NB4 (cell line): ENCODE data around the gene PGM3.

Source experiments
- DNase-seq: peaks from one replicate; pipeline ENCODE4 v3.0.0; 2010; ENCODE audit warnings: low read depth
- H3K4me3 ChIP-seq: one replicate; pipeline ENCODE4 v1.5.1; 2011; ENCODE audit warnings: mild to moderate bottlenecking, low read depth, low read length, moderate library complexity
- MYC ChIP-seq: IDR thresholded peaks from 2 replicates; pipeline ENCODE4 v1.6.1; 2011; ENCODE audit warnings: low read depth, low read length
- POLR2A ChIP-seq: IDR thresholded peaks from 2 replicates; pipeline ENCODE4 v1.6.1; 2011; ENCODE audit warnings: mild to moderate bottlenecking; ENCODE audit not compliant: insufficient read length; ENCODE audit errors: extremely low read depth
- TF ChIP-seq, protein P1 (sequence below): IDR thresholded peaks from 2 replicates; pipeline ENCODE4 v1.6.1; 2011; ENCODE audit warnings: low read depth, low read length
- TF ChIP-seq, protein P2 (sequence below): IDR thresholded peaks from one replicate; pipeline ENCODE4 v1.5.1; 2012; ENCODE audit warnings: low read depth, low read length

Gene PGM3

DNA sequence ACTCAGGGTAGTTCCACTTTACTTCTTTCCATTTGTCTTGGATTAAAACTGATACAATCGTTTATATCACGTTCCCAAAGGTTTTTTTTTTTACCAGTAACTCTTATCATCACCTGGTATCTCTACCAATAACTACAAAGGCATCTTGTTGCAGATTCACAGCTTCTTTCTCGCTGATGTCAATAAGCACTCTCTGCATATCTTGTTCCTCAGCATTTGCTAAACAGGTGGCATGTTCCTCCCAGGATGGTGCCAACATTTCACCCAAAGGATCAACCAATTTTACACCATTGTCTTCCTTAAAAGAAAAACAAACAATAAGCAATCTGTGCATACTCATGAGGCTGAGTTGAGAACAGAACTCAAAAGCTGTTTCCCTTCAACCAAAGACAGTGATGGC, 4.6 kb downstream of the PGM3 start:
- TF ChIP-seq, protein P1, sequence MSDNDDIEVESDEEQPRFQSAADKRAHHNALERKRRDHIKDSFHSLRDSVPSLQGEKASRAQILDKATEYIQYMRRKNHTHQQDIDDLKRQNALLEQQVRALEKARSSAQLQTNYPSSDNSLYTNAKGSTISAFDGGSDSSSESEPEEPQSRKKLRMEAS, result no peak
- TF ChIP-seq, protein P2, sequence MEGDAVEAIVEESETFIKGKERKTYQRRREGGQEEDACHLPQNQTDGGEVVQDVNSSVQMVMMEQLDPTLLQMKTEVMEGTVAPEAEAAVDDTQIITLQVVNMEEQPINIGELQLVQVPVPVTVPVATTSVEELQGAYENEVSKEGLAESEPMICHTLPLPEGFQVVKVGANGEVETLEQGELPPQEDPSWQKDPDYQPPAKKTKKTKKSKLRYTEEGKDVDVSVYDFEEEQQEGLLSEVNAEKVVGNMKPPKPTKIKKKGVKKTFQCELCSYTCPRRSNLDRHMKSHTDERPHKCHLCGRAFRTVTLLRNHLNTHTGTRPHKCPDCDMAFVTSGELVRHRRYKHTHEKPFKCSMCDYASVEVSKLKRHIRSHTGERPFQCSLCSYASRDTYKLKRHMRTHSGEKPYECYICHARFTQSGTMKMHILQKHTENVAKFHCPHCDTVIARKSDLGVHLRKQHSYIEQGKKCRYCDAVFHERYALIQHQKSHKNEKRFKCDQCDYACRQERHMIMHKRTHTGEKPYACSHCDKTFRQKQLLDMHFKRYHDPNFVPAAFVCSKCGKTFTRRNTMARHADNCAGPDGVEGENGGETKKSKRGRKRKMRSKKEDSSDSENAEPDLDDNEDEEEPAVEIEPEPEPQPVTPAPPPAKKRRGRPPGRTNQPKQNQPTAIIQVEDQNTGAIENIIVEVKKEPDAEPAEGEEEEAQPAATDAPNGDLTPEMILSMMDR, result no peak
- TF ChIP-seq POLR2A (no peak), MYC (no peak)
- no peak overlapping the region for H3K4me3 ChIP-seq
- no peak for DNase-seq

DNA sequence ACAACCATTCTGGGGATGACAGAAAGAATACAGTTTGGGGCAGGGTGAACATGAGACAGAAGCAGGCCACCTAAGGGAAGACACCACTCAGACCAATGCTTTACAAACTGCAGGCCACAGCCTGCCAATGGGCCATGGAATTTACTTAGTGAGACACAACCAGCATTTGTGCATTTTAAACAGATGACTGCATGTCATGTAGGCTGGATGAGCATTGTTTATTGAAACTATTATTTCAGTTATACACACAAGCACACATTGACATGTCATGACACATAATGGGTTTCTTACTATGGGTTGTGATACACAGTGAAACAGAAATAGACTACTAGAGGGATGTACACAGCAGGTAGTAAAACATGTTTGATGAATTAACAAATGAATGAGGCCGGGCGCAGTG, 8.0 kb downstream of the PGM3 start:
- DNase-seq, result no peak
- no peak overlapping the region for H3K4me3 ChIP-seq
- TF ChIP-seq, protein P1, result no peak
- TF ChIP-seq, protein P2, result no peak
- TF ChIP-seq POLR2A (no peak), MYC (no peak)

DNA sequence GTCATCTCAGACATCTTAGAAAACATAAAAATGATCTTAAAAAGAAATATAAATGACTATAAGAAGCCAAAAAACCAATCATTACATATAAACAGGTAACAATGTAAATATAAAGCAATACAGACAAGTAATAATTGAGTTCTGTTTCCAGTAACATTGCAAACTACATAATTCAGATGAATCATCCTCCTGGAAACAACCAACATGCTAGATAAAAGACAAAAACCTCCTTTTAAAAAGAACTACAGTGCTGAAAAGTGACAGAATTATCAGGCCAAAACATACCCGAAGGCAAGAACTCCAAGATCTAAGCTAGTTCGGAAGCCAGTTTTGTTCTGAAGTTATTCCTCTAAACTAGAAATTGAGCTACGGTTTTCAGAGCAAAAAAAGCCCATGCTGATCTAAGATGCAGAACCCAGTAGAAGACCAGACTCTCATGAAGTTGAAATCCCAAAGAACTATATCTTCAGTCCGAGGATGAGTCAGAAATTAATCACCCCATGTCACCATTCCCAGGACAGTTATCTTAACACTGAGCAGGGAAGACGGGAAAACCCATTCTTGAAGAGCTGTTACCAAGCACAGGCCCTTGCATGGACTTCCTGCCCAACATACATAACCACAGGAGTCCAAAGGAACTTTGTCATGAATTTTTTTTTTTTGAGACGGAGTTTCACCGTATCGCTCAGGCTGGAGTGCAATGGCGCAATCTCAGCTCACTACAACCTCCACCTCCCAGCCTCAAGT, 9.8 kb downstream of the PGM3 start:
- TF ChIP-seq POLR2A (no peak), MYC (no peak)
- TF ChIP-seq, protein P2, result no peak
- TF ChIP-seq, protein P1, result no peak
- no peak for DNase-seq
- H3K4me3 ChIP-seq, result no peak overlapping the region

DNA sequence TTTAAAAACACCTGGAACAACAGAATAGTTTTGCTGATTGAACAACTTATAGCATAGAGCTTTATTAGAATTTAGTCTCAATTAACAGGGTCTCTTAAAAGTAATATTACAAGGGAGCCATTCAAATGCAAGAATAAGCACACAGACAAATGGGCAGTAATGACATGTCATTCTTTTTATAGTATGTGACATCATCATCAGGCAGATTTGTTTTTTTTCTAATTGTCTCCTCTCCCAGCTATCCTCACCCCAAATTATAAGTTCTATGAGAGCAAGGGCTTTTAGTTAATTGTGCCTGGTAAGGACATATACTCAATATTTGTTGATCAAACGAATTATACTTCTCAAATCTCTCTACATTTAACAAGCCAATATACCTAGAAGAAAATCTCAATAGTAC, 11.0 kb downstream of the PGM3 start:
- no peak for TF ChIP-seq MYC
- TF ChIP-seq, protein P1, result no peak
- H3K4me3 ChIP-seq, result no peak overlapping the region
- no peak for DNase-seq

DNA sequence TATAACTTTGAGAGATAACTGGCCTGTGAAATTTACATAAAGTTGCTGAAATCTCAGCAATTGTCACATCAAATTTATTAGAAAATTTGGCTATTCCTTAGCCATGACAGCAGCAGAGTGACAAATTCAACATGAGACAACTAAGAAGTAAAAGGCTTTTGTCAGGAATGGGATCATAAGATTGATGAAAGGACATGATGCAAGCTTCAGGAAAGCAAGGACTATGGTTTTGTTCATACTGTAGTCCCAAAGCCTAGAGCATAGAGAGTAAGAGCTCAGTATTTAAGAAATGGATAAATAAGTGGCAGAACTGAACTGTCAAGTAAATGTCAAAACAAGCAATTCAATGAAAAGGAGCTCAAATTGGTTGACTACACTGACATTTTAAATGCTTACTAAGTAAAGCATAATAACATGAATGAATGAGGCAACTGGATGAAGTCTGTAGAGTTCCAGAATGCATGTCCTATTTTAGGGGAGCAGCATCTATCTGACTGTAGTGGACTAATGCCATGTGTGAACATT, 12.6 kb downstream of the PGM3 start:
- DNase-seq, result no peak
- TF ChIP-seq, protein P1, result no peak
- TF ChIP-seq, protein P2, result no peak
- TF ChIP-seq MYC, result no peak
- no peak for TF ChIP-seq POLR2A
- H3K4me3 ChIP-seq, result no peak overlapping the region

DNA sequence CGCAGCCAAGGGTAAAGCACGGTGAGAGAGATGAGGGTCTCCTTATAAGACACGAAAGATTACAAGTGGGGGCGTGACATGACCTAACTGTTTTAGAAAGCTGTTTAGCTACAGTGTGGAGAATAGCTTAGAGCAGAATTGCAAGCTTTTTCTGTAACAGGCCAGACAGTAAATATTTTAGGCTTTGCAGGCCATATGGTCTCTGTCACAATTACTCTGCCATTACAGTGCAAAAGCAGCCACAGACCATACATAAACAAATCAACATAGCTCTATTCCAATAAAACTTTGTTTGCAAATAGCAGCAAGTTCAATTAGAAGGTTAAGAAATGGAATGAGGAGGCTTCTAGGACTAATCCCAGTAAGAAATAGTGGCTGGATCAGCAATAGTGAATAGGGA, 16.8 kb downstream of the PGM3 start:
- DNase-seq, result no peak
- no peak for TF ChIP-seq POLR2A
- TF ChIP-seq MYC, result no peak
- TF ChIP-seq, protein P2, result no peak
- TF ChIP-seq, protein P1, result no peak
- H3K4me3 ChIP-seq, result no peak overlapping the region
